Heart right ventricle (tissue), 16 donors: Measurements from ENCODE around the gene RYR3. TPM values are rescaled to one million over a fixed set of nuclear protein-coding genes. Genes with fewer than 3 reads are reported as not detected.

Experiments used
- ATAC-seq, 8 donors: fragments of 200-7000 bp; cut with Tn5 transposase; one replicate each; pipeline ENCODE4 v1.9.1; 2020; ENCODE audit warnings: mild to moderate bottlenecking in 8 of 8, moderate library complexity in 8 of 8, moderate number of reproducible peaks in 1 of 8
- DNase-seq, 2 donors: peaks; one replicate each; pipeline ENCODE4 v3.0.0-alpha.2; 2020
- H3K27ac ChIP-seq, 10 donors: fragments of 200-600 bp; sonication (generic) in 2 of 10; one replicate each; pipeline versions ENCODE4 v1.5.0 to v1.8.0; 2020 to 2022; ENCODE audit warnings: mild to moderate bottlenecking in 3 of 10
- H3K27me3 ChIP-seq, 7 donors: fragments of 200-600 bp; one replicate each; pipeline ENCODE4 v1.8.0; 2021 to 2022; ENCODE audit warnings: mild to moderate bottlenecking in 2 of 7
- H3K36me3 ChIP-seq, 9 donors: fragments of 200-600 bp; sonication (generic) in 1 of 9; one replicate each; pipeline versions ENCODE4 v1.5.0 to v1.8.0; 2020 to 2022; ENCODE audit warnings: mild to moderate bottlenecking in 2 of 9
- H3K4me1 ChIP-seq, 9 donors: fragments of 200-600 bp; sonication (generic) in 1 of 9; one replicate each; pipeline versions ENCODE4 v1.5.0 to v1.8.0; 2020 to 2022; ENCODE audit warnings: mild to moderate bottlenecking in 4 of 9
- H3K4me3 ChIP-seq, 10 donors: fragments of 200-600 bp; sonication (generic) in 2 of 10; one replicate each; pipeline versions ENCODE4 v1.5.0 to v1.8.0; 2020 to 2022; ENCODE audit warnings: mild to moderate bottlenecking in 7 of 10, moderate library complexity in 2 of 10
- H3K9me3 ChIP-seq, 11 donors: fragments of 200-600 bp in 10 of 11; sonication (generic) in 2 of 11; one replicate each; pipeline versions ENCODE4 v1.5.0 to v1.8.0; 2013 to 2022; ENCODE audit warnings: mild to moderate bottlenecking in 2 of 11, control low read depth in 1 of 11, moderate library complexity in 1 of 11
- WGBS, 2 donors: extraction: QIAGEN DNeasy Blood & Tissue Kit; methylation state at CpG; one replicate each; pipeline ENCODE4 v1.1.7; 2013; ENCODE audit warnings: inconsistent platforms in 1 of 2; 5-methylcytosine and 5-hydroxymethylcytosine counted together
- intact Hi-C, 10 donors: fragments of 100-400 bp; cut with DNase I; formaldehyde crosslinking; loops; one replicate each; pipeline versions ENCODE4 v1.11.1 to v1.14.2; 2022
- polyA plus RNA-seq, 2 donors: library from polyadenylated mRNA; stranded (reverse); fragments of 200-250 nt; gene quantifications; one replicate each; pipeline ENCODE4 v1.2.3, GENCODE V29; 2013
- total RNA-seq, 10 donors: library from RNA; stranded (reverse); fragmentation: NEBNext Ultra II Directional in 3 of 10; extraction: Animal tissue kit (Norgen Biotek cat#: 25700) in 3 of 10; gene quantifications; one replicate each; pipeline versions ENCODE4 v1.2.1 to v1.2.4, GENCODE V29; 2021 to 2023
- TF ChIP-seq, protein P1 (sequence below), 9 donors: fragments of 200-600 bp; sonication (generic) in 2 of 9; IDR thresholded peaks; one replicate each; pipeline versions ENCODE4 v1.5.0 to v1.8.0; 2021 to 2022; ENCODE audit warnings: antibody characterized with exemption in 9 of 9, mild to moderate bottlenecking in 5 of 9, moderate library complexity in 1 of 9
- donor health status: Arrhythmogenic right ventricular cardiomyopathy.
- donor health status: ischemic (EF 13 %, LVEDD 7.1; RV severe dilation, severe dysfunction).
- donor health status: healthy with polysubstance abuse.
- donor health status: DM: no; HTN: yes; CAD: no.
- donor health status: DM: no; HTN: no; CAD: no.
- donor health status: ischemic (EF 25% LVEDD 6.9; RV normal size, moderate dysfunction).
- donor health status: ischemic (EF 25% LVEDD 5.7; RV mildly dilated, moderate dysfunction).
- donor health status: healthy.
- donor health status: DM: yes; HTN: yes; CAD: no.
- donor health status: Ischemic cardiomyopathy.
- donor health status: ischemic (EF 35%, LVEDD 5.7; RV mildly dilated, moderate dysfunction).
- donor health status: nonischemic (EF 11% LVEDD 7.7; RV severe dilation, severe dysfunction).
- donor health status: DM: yes; HTN: yes; CAD: no.
- donor health status: PGD.
- donor health status: ischemic (EF 29% LVEDD 5.4; RV normal size, mild dysfunction).
- donor health status: nonischemic (EF 23%, LVEDD 6.1; RV moderate dilation, normal function).

The RYR3 gene
- total and polyA plus RNA-seq, 12 donors: 0.02 to 1.00 (median 0.13) TPM; not detected in 2

DNA sequence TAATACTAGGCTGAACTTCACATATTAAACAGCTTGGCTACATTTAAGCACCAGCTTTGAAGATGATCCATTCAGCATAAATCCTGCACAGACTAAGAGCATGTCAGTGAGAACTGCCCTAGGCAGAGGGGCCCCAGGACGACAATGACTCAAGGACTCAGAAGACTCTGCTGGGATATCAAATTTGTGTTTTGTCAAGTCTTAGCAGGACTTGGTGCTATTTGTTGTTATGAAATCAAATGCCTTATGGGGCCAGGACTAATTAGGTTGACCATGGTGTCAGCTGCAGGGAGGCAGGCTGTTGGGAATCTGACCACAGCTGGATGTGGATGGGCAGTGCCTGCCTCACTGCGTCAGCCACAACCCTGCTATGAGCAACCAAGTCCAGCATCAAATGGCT lies 91.8 kb downstream of the RYR3 start:
- Histone ChIP-seq H3K9me3 (peaks cover 0 to 2% (median 0%) of the 10 kb centered on the region in 11 donors), H3K27me3 (peaks cover 0 to 6% (median 0%) of the 10 kb centered on the region in 7 donors), H3K36me3 (no peaks in the 10 kb centered on the region), H3K27ac (no peak overlapping the region), H3K4me1 (no peaks in the 10 kb centered on the region), H3K4me3 (no peak overlapping the region)
- TF ChIP-seq, protein P1, sequence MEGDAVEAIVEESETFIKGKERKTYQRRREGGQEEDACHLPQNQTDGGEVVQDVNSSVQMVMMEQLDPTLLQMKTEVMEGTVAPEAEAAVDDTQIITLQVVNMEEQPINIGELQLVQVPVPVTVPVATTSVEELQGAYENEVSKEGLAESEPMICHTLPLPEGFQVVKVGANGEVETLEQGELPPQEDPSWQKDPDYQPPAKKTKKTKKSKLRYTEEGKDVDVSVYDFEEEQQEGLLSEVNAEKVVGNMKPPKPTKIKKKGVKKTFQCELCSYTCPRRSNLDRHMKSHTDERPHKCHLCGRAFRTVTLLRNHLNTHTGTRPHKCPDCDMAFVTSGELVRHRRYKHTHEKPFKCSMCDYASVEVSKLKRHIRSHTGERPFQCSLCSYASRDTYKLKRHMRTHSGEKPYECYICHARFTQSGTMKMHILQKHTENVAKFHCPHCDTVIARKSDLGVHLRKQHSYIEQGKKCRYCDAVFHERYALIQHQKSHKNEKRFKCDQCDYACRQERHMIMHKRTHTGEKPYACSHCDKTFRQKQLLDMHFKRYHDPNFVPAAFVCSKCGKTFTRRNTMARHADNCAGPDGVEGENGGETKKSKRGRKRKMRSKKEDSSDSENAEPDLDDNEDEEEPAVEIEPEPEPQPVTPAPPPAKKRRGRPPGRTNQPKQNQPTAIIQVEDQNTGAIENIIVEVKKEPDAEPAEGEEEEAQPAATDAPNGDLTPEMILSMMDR (IDR thresholded peaks at IDR 0.05): no peak
- no peak for ATAC-seq
- 74 to 76% methylated on average over 2 of the region's 2 CpGs for WGBS, 2 donors
- no peak for DNase-seq
- intact Hi-C loops: no loop called here

DNA sequence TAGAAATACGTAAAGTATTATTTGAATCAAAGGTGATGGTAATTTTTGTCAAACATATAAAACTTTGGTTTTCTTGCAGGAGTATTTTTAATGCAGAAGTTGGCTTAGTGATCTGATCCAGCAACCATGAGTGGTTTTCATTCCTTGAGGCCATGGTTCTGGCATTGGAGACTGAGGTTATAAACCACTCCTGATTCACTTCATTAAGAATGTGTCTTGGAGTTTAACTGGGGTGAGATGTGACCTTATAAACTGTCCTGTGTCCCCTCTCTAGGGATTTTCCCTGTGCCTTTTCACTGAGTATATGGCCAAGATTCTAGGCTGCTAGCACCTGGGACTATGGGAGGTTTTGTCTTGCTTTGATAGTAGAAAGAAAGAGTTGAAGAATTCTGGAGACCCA lies 94.3 kb downstream of the RYR3 start:
- TF ChIP-seq, protein P1 (IDR thresholded peaks at IDR 0.05): no peak
- Histone ChIP-seq H3K27me3 (peaks cover 0 to 6% (median 0%) of the 10 kb centered on the region in 7 donors), H3K4me1 (no peaks in the 10 kb centered on the region), H3K36me3 (no peaks in the 10 kb centered on the region), H3K27ac (no peak overlapping the region), H3K9me3 (peaks cover 0 to 1% (median 0%) of the 10 kb centered on the region in 11 donors), H3K4me3 (no peak overlapping the region)
- DNase-seq (no peak), ATAC-seq (no peak)
- intact Hi-C loops: no loop called here
- WGBS, 2 donors: 83 to 90% methylated on average over 1 of the region's 1 CpG

DNA sequence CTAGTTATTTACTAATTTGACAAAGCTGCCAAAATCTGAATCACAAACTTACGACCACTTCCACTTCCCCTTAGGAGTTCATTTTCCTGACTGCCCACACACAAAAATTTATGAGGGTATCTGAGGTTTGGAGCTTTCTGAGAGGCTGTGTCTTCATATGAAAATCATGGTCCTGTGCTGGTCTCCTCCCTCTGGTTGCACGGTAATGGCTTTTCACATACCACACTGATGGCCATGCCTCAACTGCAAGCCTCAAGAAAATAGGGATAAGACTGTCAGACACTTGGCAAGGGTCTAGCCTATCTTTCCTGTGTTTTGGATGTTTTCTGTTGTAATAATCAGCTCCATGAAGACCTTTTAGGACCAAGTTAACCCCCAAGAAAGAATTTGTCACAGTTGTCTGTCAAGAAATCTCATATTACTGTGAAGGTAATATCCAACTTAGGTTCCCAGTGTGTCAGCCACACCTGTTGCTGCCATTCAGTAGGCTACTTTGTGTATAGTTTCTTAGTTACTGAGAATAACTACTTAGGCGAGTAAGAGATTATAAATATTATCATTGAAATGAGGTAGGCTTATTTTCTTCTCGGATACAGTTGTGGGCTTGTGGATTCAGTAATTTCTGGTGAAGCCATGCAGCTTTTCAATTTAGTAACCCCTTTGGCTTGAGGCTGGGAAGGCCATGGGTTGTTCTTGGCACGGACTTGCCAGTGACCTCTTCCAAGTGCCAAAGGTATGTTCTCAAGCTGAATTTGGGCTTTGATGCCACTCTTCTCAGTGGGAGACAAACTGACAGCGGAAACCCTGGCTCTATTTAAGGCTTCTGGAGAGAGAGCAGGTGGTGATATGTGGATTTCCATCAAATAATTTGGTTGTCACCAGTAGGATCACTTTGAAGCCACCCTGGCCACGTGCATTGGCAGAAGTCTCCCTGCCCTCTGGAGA lies 101.1 kb downstream of the RYR3 start:
- Histone ChIP-seq H3K9me3 (peaks cover 0 to 2% (median 0%) of the 10 kb centered on the region in 11 donors), H3K4me1 (no peaks in the 10 kb centered on the region), H3K27ac (no peak overlapping the region), H3K4me3 (no peak overlapping the region), H3K27me3 (no peaks in the 10 kb centered on the region), H3K36me3 (no peaks in the 10 kb centered on the region)
- TF ChIP-seq, protein P1 (IDR thresholded peaks at IDR 0.05): no peak
- intact Hi-C loops: no loop called here
- WGBS, 2 donors: 78 to 82% methylated on average over 7 of the region's 7 CpGs
- no peak for DNase-seq
- ATAC-seq: no peak

DNA sequence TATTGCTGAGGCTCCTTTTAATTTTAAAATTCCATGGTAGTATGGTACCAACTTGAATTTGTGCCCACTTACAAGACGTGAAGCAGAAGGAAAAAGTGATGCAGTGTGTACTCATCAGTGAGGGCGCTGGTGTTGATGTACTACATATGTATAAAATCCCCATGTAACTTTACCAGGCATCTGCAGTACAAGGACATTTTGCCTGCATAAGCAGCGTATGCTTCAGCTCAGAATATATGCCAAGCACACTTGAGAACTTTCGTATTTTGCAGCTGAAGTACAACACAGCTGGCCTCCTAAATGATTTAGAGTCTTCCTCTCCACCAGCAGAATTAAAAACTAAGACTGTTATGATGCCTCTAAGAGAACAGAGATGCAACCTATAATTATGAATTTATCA lies 108.9 kb downstream of the RYR3 start:
- H3K36me3 ChIP-seq: no peaks in the 10 kb centered on the region
- H3K27me3 ChIP-seq: no peaks in the 10 kb centered on the region
- peaks cover 0 to 9% (median 0%) of the 10 kb centered on the region in 11 donors for H3K9me3 ChIP-seq
- WGBS, 2 donors: 65 to 73% methylated on average over 4 of the region's 4 CpGs
- no peak for ATAC-seq
- DNase-seq: no peak
- TF ChIP-seq, protein P1 (IDR thresholded peaks at IDR 0.05): no peak
- H3K4me1 ChIP-seq: no peaks in the 10 kb centered on the region
- no peak overlapping the region for H3K4me3 ChIP-seq
- intact Hi-C loops: no loop called here
- H3K27ac ChIP-seq: no peak overlapping the region
